ENCODE data around the gene E2F8.

Gene E2F8

GRCh38 chr11:19196432-19196831, 44.3 kb downstream of the E2F8 start:
- Mint-ChIP-seq H3K4me3 (no peak overlapping the region), H3K27me3 (peaks cover 2% of the 10 kb centered on the region), H3K36me3 (ENCODE audit: low read depth) (no peaks in the 10 kb centered on the region), H3K27ac (no peak overlapping the region), H3K9me3 (no peaks in the 10 kb centered on the region), H3K4me1 (no peaks in the 10 kb centered on the region)
- ATAC-seq (no peak), DNase-seq (no peak)

GRCh38 chr11:19194620-19195308, 46.0 kb downstream of the E2F8 start:
- H3K4me3 Mint-ChIP-seq, result no peak overlapping the region
- DNase-seq (no peak), ATAC-seq (no peak)

GRCh38 chr11:19193916-19194315, 46.8 kb downstream of the E2F8 start:
- Mint-ChIP-seq H3K4me1 (no peaks in the 10 kb centered on the region), H3K27me3 (no peaks in the 10 kb centered on the region), H3K9me3 (no peaks in the 10 kb centered on the region), H3K27ac (no peak overlapping the region), H3K4me3 (no peak overlapping the region), H3K36me3 (ENCODE audit: low read depth) (no peaks in the 10 kb centered on the region)
- DNase-seq (no peak), ATAC-seq (no peak)

More at GRCh38 chr11:19194620-19195308, 46.0 kb downstream of the E2F8 start:
- peaks cover 2% of the 10 kb centered on the region for H3K27me3 Mint-ChIP-seq
- H3K4me1 Mint-ChIP-seq, result no peaks in the 10 kb centered on the region
- H3K36me3 Mint-ChIP-seq (ENCODE audit: low read depth), result no peaks in the 10 kb centered on the region
- no peak overlapping the region for H3K27ac Mint-ChIP-seq
- no peaks in the 10 kb centered on the region for H3K9me3 Mint-ChIP-seq

GRCh38 chr11:19191530-19192169, 49.1 kb downstream of the E2F8 start:
- Mint-ChIP-seq H3K9me3 (no peaks in the 10 kb centered on the region), H3K4me3 (no peak overlapping the region), H3K36me3 (ENCODE audit: low read depth) (no peaks in the 10 kb centered on the region), H3K27me3 (no peaks in the 10 kb centered on the region), H3K27ac (no peak overlapping the region), H3K4me1 (no peaks in the 10 kb centered on the region)
- DNase-seq (no peak), ATAC-seq (no peak)

- DNase-seq (no peak), ATAC-seq (no peak)
- H3K27ac Mint-ChIP-seq, result no peak overlapping the region
These were observed 52.9 kb downstream of the E2F8 start for GRCh38 chr11:19187833-19188258.

GRCh38 chr11:19187114-19187832, 53.5 kb downstream of the E2F8 start:
- H3K4me3 Mint-ChIP-seq, result no peak overlapping the region
- H3K9me3 Mint-ChIP-seq, result no peaks in the 10 kb centered on the region
- no peak overlapping the region for H3K27ac Mint-ChIP-seq
- H3K4me1 Mint-ChIP-seq, result no peaks in the 10 kb centered on the region
- no peak for DNase-seq
- no peak for ATAC-seq
- H3K27me3 Mint-ChIP-seq, result no peaks in the 10 kb centered on the region
- H3K36me3 Mint-ChIP-seq (ENCODE audit: low read depth), result no peaks in the 10 kb centered on the region

More at GRCh38 chr11:19187833-19188258, 52.9 kb downstream of the E2F8 start:
- H3K27me3 Mint-ChIP-seq, result no peaks in the 10 kb centered on the region
- H3K9me3 Mint-ChIP-seq, result no peaks in the 10 kb centered on the region
- no peaks in the 10 kb centered on the region for H3K4me1 Mint-ChIP-seq
- H3K4me3 Mint-ChIP-seq, result no peak overlapping the region
- no peaks in the 10 kb centered on the region for H3K36me3 Mint-ChIP-seq (ENCODE audit: low read depth)

GRCh38 chr11:19185516-19186052, 55.2 kb downstream of the E2F8 start:
- H3K4me1 Mint-ChIP-seq, result no peaks in the 10 kb centered on the region
- no peak overlapping the region for H3K27ac Mint-ChIP-seq
- no peaks in the 10 kb centered on the region for H3K9me3 Mint-ChIP-seq
- H3K36me3 Mint-ChIP-seq (ENCODE audit: low read depth), result no peaks in the 10 kb centered on the region
- ATAC-seq (no peak), DNase-seq (no peak)
- no peaks in the 10 kb centered on the region for H3K27me3 Mint-ChIP-seq
- H3K4me3 Mint-ChIP-seq, result no peak overlapping the region

GRCh38 chr11:19185036-19185435, 55.7 kb downstream of the E2F8 start:
- H3K27ac Mint-ChIP-seq, result no peak overlapping the region
- no peaks in the 10 kb centered on the region for H3K4me1 Mint-ChIP-seq
- H3K9me3 Mint-ChIP-seq, result no peaks in the 10 kb centered on the region
- no peak overlapping the region for H3K4me3 Mint-ChIP-seq
- ATAC-seq (no peak), DNase-seq (no peak)
- no peaks in the 10 kb centered on the region for H3K27me3 Mint-ChIP-seq
- no peaks in the 10 kb centered on the region for H3K36me3 Mint-ChIP-seq (ENCODE audit: low read depth)

- no peaks in the 10 kb centered on the region for H3K9me3 Mint-ChIP-seq
- no peaks in the 10 kb centered on the region for H3K4me1 Mint-ChIP-seq
- ATAC-seq, result no peak
- H3K27me3 Mint-ChIP-seq, result no peaks in the 10 kb centered on the region
- no peak overlapping the region for H3K4me3 Mint-ChIP-seq
- H3K36me3 Mint-ChIP-seq (ENCODE audit: low read depth), result no peaks in the 10 kb centered on the region
- H3K27ac Mint-ChIP-seq, result no peak overlapping the region
- DNase-seq, result no peak
These were observed 57.1 kb downstream of the E2F8 start for GRCh38 chr11:19183646-19184045.

GRCh38 chr11:19181531-19182261, 59.0 kb downstream of the E2F8 start:
- no peak overlapping the region for H3K4me3 Mint-ChIP-seq
- no peak for DNase-seq
- H3K27ac Mint-ChIP-seq, result no peak overlapping the region
- H3K36me3 Mint-ChIP-seq (ENCODE audit: low read depth), result no peaks in the 10 kb centered on the region
- no peaks in the 10 kb centered on the region for H3K4me1 Mint-ChIP-seq
- no peaks in the 10 kb centered on the region for H3K27me3 Mint-ChIP-seq
- no peaks in the 10 kb centered on the region for H3K9me3 Mint-ChIP-seq
- ATAC-seq, result no peak

GRCh38 chr11:19176629-19177186, 64.0 kb downstream of the E2F8 start:
- H3K9me3 Mint-ChIP-seq, result no peaks in the 10 kb centered on the region
- peaks cover 31% of the 10 kb centered on the region for H3K36me3 Mint-ChIP-seq (ENCODE audit: low read depth)
- no peak overlapping the region for H3K4me3 Mint-ChIP-seq
- H3K27ac Mint-ChIP-seq, result no peak overlapping the region
- ATAC-seq (no peak), DNase-seq (no peak)
- H3K27me3 Mint-ChIP-seq, result no peaks in the 10 kb centered on the region
- H3K4me1 Mint-ChIP-seq, result no peaks in the 10 kb centered on the region
